ENCODE data around the gene IFT57. TPM values are rescaled to one million over a fixed set of nuclear protein-coding genes. Genes with fewer than 3 reads are reported as not detected.

IFT57 gene
- total RNA-seq, 1 experiment from 2014 or later = 38.9 TPM

GRCh38 chr3:108125550-108126071, 96.6 kb downstream of the IFT57 start:
- Mint-ChIP-seq H3K4me1 (ENCODE audit: insufficient read depth, unreplicated experiment) (peaks cover 6% of the 10 kb centered on the region), H3K27ac (ENCODE audit: low read depth, unreplicated experiment) (no peak overlapping the region), H3K27me3 (ENCODE audit: insufficient read depth, unreplicated experiment) (no peaks in the 10 kb centered on the region), H3K4me3 (ENCODE audit: unreplicated experiment) (no peak overlapping the region), H3K36me3 (ENCODE audit: insufficient read depth, unreplicated experiment) (no peaks in the 10 kb centered on the region), H3K9me3 (ENCODE audit: unreplicated experiment) (no peaks in the 10 kb centered on the region)
- intact Hi-C loops (cut with micrococcal nuclease) = no loop called here
- DNase-seq (ENCODE audit: unreplicated experiment) = no peak
- ChIA-PET POLR2A (no interaction called here), CTCF (interaction anchor here (0.6 kb wide), 1 partner anchor 312 kb away, joined by 6 read pairs; no protein-coding TSS in a partner anchor)
- BruUV-seq (replicated peaks) = no TSS peak
- TF ChIP-seq, protein P1, sequence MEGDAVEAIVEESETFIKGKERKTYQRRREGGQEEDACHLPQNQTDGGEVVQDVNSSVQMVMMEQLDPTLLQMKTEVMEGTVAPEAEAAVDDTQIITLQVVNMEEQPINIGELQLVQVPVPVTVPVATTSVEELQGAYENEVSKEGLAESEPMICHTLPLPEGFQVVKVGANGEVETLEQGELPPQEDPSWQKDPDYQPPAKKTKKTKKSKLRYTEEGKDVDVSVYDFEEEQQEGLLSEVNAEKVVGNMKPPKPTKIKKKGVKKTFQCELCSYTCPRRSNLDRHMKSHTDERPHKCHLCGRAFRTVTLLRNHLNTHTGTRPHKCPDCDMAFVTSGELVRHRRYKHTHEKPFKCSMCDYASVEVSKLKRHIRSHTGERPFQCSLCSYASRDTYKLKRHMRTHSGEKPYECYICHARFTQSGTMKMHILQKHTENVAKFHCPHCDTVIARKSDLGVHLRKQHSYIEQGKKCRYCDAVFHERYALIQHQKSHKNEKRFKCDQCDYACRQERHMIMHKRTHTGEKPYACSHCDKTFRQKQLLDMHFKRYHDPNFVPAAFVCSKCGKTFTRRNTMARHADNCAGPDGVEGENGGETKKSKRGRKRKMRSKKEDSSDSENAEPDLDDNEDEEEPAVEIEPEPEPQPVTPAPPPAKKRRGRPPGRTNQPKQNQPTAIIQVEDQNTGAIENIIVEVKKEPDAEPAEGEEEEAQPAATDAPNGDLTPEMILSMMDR (IDR thresholded peaks at IDR 0.05; ENCODE audit: unreplicated experiment) = no peak

DNA sequence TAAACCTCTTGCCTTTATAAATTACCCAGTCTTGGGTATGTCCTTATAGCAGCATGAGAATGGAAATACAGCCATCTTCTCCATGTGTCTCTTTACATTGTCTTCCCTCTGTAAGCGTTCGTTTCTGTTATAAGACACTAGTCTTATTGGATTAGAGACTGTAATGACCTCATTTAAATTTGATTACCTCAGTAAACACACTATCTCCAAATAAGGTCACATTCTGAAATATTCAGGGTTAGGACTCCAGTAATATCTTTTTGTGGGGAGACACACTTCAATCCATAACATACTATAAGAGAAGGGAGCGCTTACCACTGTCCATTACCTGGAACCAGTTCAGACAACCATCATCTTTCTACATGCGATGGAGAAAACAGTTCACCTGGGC, 97.1 kb downstream of the IFT57 start:
- Mint-ChIP-seq H3K36me3 (ENCODE audit: insufficient read depth, unreplicated experiment) (no peaks in the 10 kb centered on the region), H3K4me1 (ENCODE audit: insufficient read depth, unreplicated experiment) (peaks cover 6% of the 10 kb centered on the region), H3K27ac (ENCODE audit: low read depth, unreplicated experiment) (no peak overlapping the region), H3K27me3 (ENCODE audit: insufficient read depth, unreplicated experiment) (no peaks in the 10 kb centered on the region), H3K4me3 (ENCODE audit: unreplicated experiment) (no peak overlapping the region), H3K9me3 (ENCODE audit: unreplicated experiment) (no peaks in the 10 kb centered on the region)
- ChIA-PET POLR2A (no interaction called here), CTCF (interaction anchor here (0.6 kb wide), 1 partner anchor 311 kb away, joined by 6 read pairs; no protein-coding TSS in a partner anchor)
- intact Hi-C loops (cut with micrococcal nuclease) = no loop called here
- no peak for DNase-seq (ENCODE audit: unreplicated experiment)
- no TSS peak for BruUV-seq (replicated peaks)
- TF ChIP-seq, protein P1 (IDR thresholded peaks at IDR 0.05; ENCODE audit: unreplicated experiment) = no peak

- no peak overlapping the region for H3K27ac Mint-ChIP-seq (ENCODE audit: low read depth, unreplicated experiment)
- no TSS peak for BruUV-seq (replicated peaks)
- CTCF ChIA-PET = interaction anchor here (0.6 kb wide), 2 partner anchors 187 to 311 kb away, joined by 3 to 6 read pairs; no protein-coding TSS in a partner anchor
- intact Hi-C loops (cut with micrococcal nuclease) = no loop called here
- H3K9me3 Mint-ChIP-seq (ENCODE audit: unreplicated experiment) = no peaks in the 10 kb centered on the region
- H3K27me3 Mint-ChIP-seq (ENCODE audit: insufficient read depth, unreplicated experiment) = no peaks in the 10 kb centered on the region
- no peak overlapping the region for H3K4me3 Mint-ChIP-seq (ENCODE audit: unreplicated experiment)
- H3K4me1 Mint-ChIP-seq (ENCODE audit: insufficient read depth, unreplicated experiment) = peaks cover 6% of the 10 kb centered on the region
- no peaks in the 10 kb centered on the region for H3K36me3 Mint-ChIP-seq (ENCODE audit: insufficient read depth, unreplicated experiment)
- no peak for DNase-seq (ENCODE audit: unreplicated experiment)
- POLR2A ChIA-PET = no interaction called here
- TF ChIP-seq, protein P1 (IDR thresholded peaks at IDR 0.05; ENCODE audit: unreplicated experiment) = no peak
Measured at GRCh38 chr3:108124337-108125152, 97.7 kb downstream of the IFT57 start.

DNA sequence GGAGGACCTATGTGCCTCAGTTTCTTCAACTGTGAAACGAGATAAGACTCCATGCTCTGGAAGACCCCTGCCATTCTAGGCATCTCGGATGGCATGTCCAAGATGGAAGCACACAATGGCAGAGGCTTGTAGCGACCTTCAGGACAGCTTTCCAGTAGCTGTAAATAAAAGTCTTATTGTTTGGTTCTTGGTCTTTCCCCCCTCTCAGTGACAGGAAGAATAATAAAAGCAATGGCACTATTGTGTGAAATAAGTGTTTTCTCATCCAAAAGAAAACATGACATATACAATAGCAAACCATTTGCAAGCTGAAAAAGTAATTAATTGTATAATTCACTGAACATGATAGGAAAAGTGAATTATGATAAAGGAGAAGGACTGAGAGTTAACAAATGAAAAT, 98.9 kb downstream of the IFT57 start:
- CTCF ChIA-PET = interaction anchor here (0.5 kb wide), 1 partner anchor 61 kb away, joined by 3 read pairs; no protein-coding TSS in a partner anchor
- no TSS peak for BruUV-seq (replicated peaks)
- intact Hi-C loops (cut with micrococcal nuclease) = no loop called here

More for the DNA sequence above, 98.9 kb downstream of the IFT57 start:
- Mint-ChIP-seq H3K27me3 (ENCODE audit: insufficient read depth, unreplicated experiment) (no peaks in the 10 kb centered on the region), H3K36me3 (ENCODE audit: insufficient read depth, unreplicated experiment) (no peaks in the 10 kb centered on the region), H3K27ac (ENCODE audit: low read depth, unreplicated experiment) (no peak overlapping the region), H3K9me3 (ENCODE audit: unreplicated experiment) (no peaks in the 10 kb centered on the region), H3K4me1 (ENCODE audit: insufficient read depth, unreplicated experiment) (peaks cover 6% of the 10 kb centered on the region), H3K4me3 (ENCODE audit: unreplicated experiment) (no peak overlapping the region)
- POLR2A ChIA-PET = interaction anchor here (1.2 kb wide), 1 partner anchor 89 kb away, joined by 3 read pairs; no protein-coding TSS in a partner anchor
- TF ChIP-seq, protein P1 (IDR thresholded peaks at IDR 0.05; ENCODE audit: unreplicated experiment) = no peak
- no peak for DNase-seq (ENCODE audit: unreplicated experiment)
